H9 (cell line): ENCODE measurements around the gene ATP13A1. TPM values are rescaled to one million over a fixed set of nuclear protein-coding genes. Genes with fewer than 3 reads are reported as not detected.

Experiments used
- DNase-seq: peaks from one replicate; pipeline ENCODE4 v3.0.0-alpha.2; 2017
- H2AFZ ChIP-seq: one replicate; pipeline ENCODE4 v1.6.1; 2013; ENCODE audit warnings: mild to moderate bottlenecking, low read length, control low read depth, moderate library complexity
- H2AK5ac ChIP-seq: 2 replicates; pipeline ENCODE4 v1.6.1; 2013; ENCODE audit warnings: low read length, control low read depth, mixed read lengths; ENCODE audit not compliant: insufficient read length
- H2BK120ac ChIP-seq: one replicate; pipeline ENCODE4 v1.6.1; 2013; ENCODE audit warnings: low read depth, mild to moderate bottlenecking, low read length, control low read depth, inconsistent platforms; ENCODE audit not compliant: poor library complexity, severe bottlenecking
- H2BK12ac ChIP-seq: 2 replicates; pipeline ENCODE4 v1.6.1; 2013; ENCODE audit warnings: low read length, control low read depth, mixed read lengths, low read depth; ENCODE audit not compliant: insufficient read length
- H2BK15ac ChIP-seq: 2 replicates; pipeline ENCODE4 v1.6.1; 2013; ENCODE audit warnings: low read depth, low read length, control low read depth
- H2BK20ac ChIP-seq: one replicate; pipeline ENCODE4 v1.6.1; 2013; ENCODE audit warnings: low read depth, mild to moderate bottlenecking, low read length, control low read depth, inconsistent platforms; ENCODE audit not compliant: poor library complexity, severe bottlenecking
- H2BK5ac ChIP-seq: 2 replicates; pipeline ENCODE4 v1.6.1; 2013; ENCODE audit warnings: low read length, control low read depth, mixed read lengths; ENCODE audit not compliant: insufficient read length
- H3K14ac ChIP-seq: 2 replicates; pipeline ENCODE4 v1.6.1; 2013; ENCODE audit warnings: low read length, control low read depth; ENCODE audit not compliant: insufficient read depth
- H3K18ac ChIP-seq: 2 replicates; pipeline ENCODE4 v1.6.1; 2013; ENCODE audit warnings: low read depth, mild to moderate bottlenecking, mixed read lengths, low read length, control low read depth; ENCODE audit not compliant: insufficient read length
- H3K23ac ChIP-seq: 2 replicates; pipeline ENCODE4 v1.6.1; 2013; ENCODE audit warnings: low read length, control low read depth, mixed read lengths, low read depth; ENCODE audit not compliant: insufficient read length
- H3K23me2 ChIP-seq: 2 replicates; pipeline ENCODE4 v1.6.1; 2013; ENCODE audit warnings: low read depth, mild to moderate bottlenecking, mixed read lengths, low read length, control low read depth; ENCODE audit not compliant: insufficient read length, poor library complexity, severe bottlenecking
- H3K27ac ChIP-seq: 2 replicates; pipeline ENCODE4 v1.5.1; 2013; ENCODE audit warnings: low read length, control low read depth, mixed read lengths, low read depth; ENCODE audit not compliant: insufficient read length
- H3K27me3 ChIP-seq: 2 replicates; pipeline ENCODE4 v1.6.1; 2013; ENCODE audit warnings: low read length, control low read depth, inconsistent platforms; ENCODE audit not compliant: insufficient read depth
- H3K4ac ChIP-seq: 2 replicates; pipeline ENCODE4 v1.6.1; 2013; ENCODE audit warnings: low read depth, mild to moderate bottlenecking, control low read depth, inconsistent platforms, low read length, moderate library complexity
- H3K4me1 ChIP-seq: 2 replicates; pipeline ENCODE4 v1.6.1; 2013; ENCODE audit warnings: low read length, control low read depth, inconsistent platforms; ENCODE audit not compliant: insufficient read depth
- H3K4me2 ChIP-seq: 2 replicates; pipeline ENCODE4 v1.6.1; 2013; ENCODE audit warnings: low read length, control low read depth, mixed read lengths; ENCODE audit not compliant: insufficient read length, insufficient read depth
- H3K56ac ChIP-seq: 2 replicates; pipeline ENCODE4 v1.6.1; 2013; ENCODE audit warnings: low read depth, mild to moderate bottlenecking, mixed read lengths, low read length, control low read depth; ENCODE audit not compliant: insufficient read length
- H3K79me1 ChIP-seq: 2 replicates; pipeline ENCODE4 v1.6.1; 2013; ENCODE audit warnings: low read depth, mild to moderate bottlenecking, moderate library complexity, low read length, control low read depth, inconsistent platforms; ENCODE audit not compliant: insufficient read depth, poor library complexity, severe bottlenecking
- H3K79me2 ChIP-seq: 2 replicates; pipeline ENCODE4 v1.6.1; 2013; ENCODE audit warnings: low read length, control low read depth, inconsistent platforms; ENCODE audit not compliant: insufficient read depth
- H3K9ac ChIP-seq: 2 replicates; pipeline ENCODE4 v1.6.1; 2013; ENCODE audit warnings: low read length, control low read depth, mixed read lengths; ENCODE audit not compliant: insufficient read length; ENCODE audit errors: extremely low read depth
- H3K9me3 ChIP-seq: one replicate; pipeline ENCODE4 v1.6.1; 2013; ENCODE audit warnings: low read depth, low read length, inconsistent platforms; ENCODE audit not compliant: control insufficient read depth
- H3T11ph ChIP-seq: one replicate; pipeline ENCODE4 v1.6.1; 2013; ENCODE audit warnings: mild to moderate bottlenecking, low read length, control low read depth, inconsistent platforms
- H4K20me1 ChIP-seq: one replicate; pipeline ENCODE4 v1.6.1; 2013; ENCODE audit not compliant: control insufficient read depth, insufficient read length, insufficient read depth
- H4K5ac ChIP-seq: 2 replicates; pipeline ENCODE4 v1.6.1; 2013; ENCODE audit warnings: low read depth, mild to moderate bottlenecking, mixed read lengths, low read length, control low read depth; ENCODE audit not compliant: insufficient read length
- H4K8ac ChIP-seq: replicated peaks from 2 replicates; pipeline ENCODE4 v1.6.1; 2013; ENCODE audit warnings: low read length, control low read depth, mixed read lengths, low read depth; ENCODE audit not compliant: insufficient read length
- H4K91ac ChIP-seq: 2 replicates; pipeline ENCODE4 v1.6.1; 2013; ENCODE audit warnings: low read depth, mild to moderate bottlenecking, moderate library complexity, mixed read lengths, low read length, control low read depth; ENCODE audit not compliant: insufficient read length
- H3K27ac Mint-ChIP-seq, 3 experiments: 2 replicates in 2 of 3; 3 replicates in 1 of 3; pipeline ENCODE4 v1.8.0; 2020 to 2021; ENCODE audit warnings: mixed read lengths in 3 of 3, mild to moderate bottlenecking in 1 of 3, moderate library complexity in 1 of 3
- H3K27me3 Mint-ChIP-seq: 2 replicates; pipeline ENCODE4 v1.8.0; 2021; ENCODE audit warnings: low read depth, mild to moderate bottlenecking, moderate library complexity, mixed read lengths
- H3K36me3 Mint-ChIP-seq, 3 experiments: 2 replicates in 2 of 3; 3 replicates in 1 of 3; pipeline ENCODE4 v1.8.0; 2020 to 2021; ENCODE audit warnings: low read depth in 3 of 3, mixed read lengths in 3 of 3; ENCODE audit not compliant: insufficient read depth in 1 of 3
- H3K4me1 Mint-ChIP-seq, 2 experiments: 2 replicates each; pipeline ENCODE4 v1.8.0; 2020; ENCODE audit warnings: mixed read lengths in 2 of 2
- H3K4me3 Mint-ChIP-seq, 2 experiments: 2 replicates in 1 of 2; 3 replicates in 1 of 2; pipeline ENCODE4 v1.8.0; 2020 to 2021; ENCODE audit warnings: mild to moderate bottlenecking in 2 of 2, mixed read lengths in 2 of 2, moderate library complexity in 1 of 2
- H3K9me3 Mint-ChIP-seq, 2 experiments: 2 replicates in 1 of 2; 3 replicates in 1 of 2; pipeline ENCODE4 v1.8.0; 2020; ENCODE audit warnings: mild to moderate bottlenecking in 2 of 2, mixed read lengths in 2 of 2, moderate library complexity in 1 of 2
- CTCF ChIP-seq: fragments of 200-600 bp; sonication (generic); conservative IDR thresholded peaks from 3 replicates; pipeline ENCODE4 v1.8.0; 2021; ENCODE audit warnings: antibody characterized with exemption, mild to moderate bottlenecking
- whole genome bisulfite sequencing: extraction: QIAGEN DNeasy Blood & Tissue Kit; methylation state at CpG from one replicate; pipeline ENCODE4 v1.1.7; 2013; ENCODE audit warnings: missing lambda C conversion rate, low lambda C conversion rate, mixed read lengths; ENCODE audit not compliant: insufficient read length; ENCODE audit errors: extremely low coverage; 5-methylcytosine and 5-hydroxymethylcytosine counted together
- total RNA-seq: library from RNA; stranded (reverse); gene quantifications from 2 replicates; pipeline ENCODE4 v1.2.1, GENCODE V29; 2021

ATP13A1 gene
- total RNA-seq, 1 experiment from 2014 or later, result 67.8 TPM

- no peaks in the 10 kb centered on the region for H3K27me3 Mint-ChIP-seq
- H3T11ph ChIP-seq, result no peak overlapping the region
- no peak overlapping the region for H4K8ac ChIP-seq
- H3K79me2 ChIP-seq, result 0 out of 2 replicates have a peak, but pooled peaks cover 2% of the 10 kb centered on the region
- no peak overlapping the region for H2AK5ac ChIP-seq
- H3K18ac ChIP-seq, result no peak overlapping the region
- H2AFZ ChIP-seq, result no peak overlapping the region
- peaks cover 9% of the 10 kb centered on the region for H3K79me1 ChIP-seq
- H2BK12ac ChIP-seq, result no peak overlapping the region
- no peak overlapping the region for H4K91ac ChIP-seq
- no peak overlapping the region for H3K14ac ChIP-seq
- no peak overlapping the region for H3K9ac ChIP-seq
- no peak overlapping the region for H3K56ac ChIP-seq
- H3K4me2 ChIP-seq, result no peak overlapping the region
- no peak overlapping the region for H4K5ac ChIP-seq
- no peak overlapping the region for H3K23ac ChIP-seq
- no peak overlapping the region for H2BK15ac ChIP-seq
- WGBS, result no CpG with 5 or more reads among the region's 20 CpGs
- H3K4me1 Mint-ChIP-seq, result peaks cover 3% of the 10 kb centered on the region in 2 experiments; a peak in 2 of 4 replicates
- H3K27ac ChIP-seq, result no peak overlapping the region
- H3K27me3 ChIP-seq, result no peaks in the 10 kb centered on the region
- no peak overlapping the region for H2BK20ac ChIP-seq
- H3K9me3 Mint-ChIP-seq, result peaks cover 6 to 44% of the 10 kb centered on the region in 2 experiments; a peak in 3 of 5 replicates
- no peak for TF ChIP-seq CTCF
- H3K27ac Mint-ChIP-seq, result no peak overlapping the region
- DNase-seq, result no peak
- no peaks in the 10 kb centered on the region for H3K9me3 ChIP-seq
- no peak overlapping the region for H3K4ac ChIP-seq
- no peaks in the 10 kb centered on the region for H3K23me2 ChIP-seq
- peaks cover 83 to 84% (median 83%) of the 10 kb centered on the region in 3 experiments for H3K36me3 Mint-ChIP-seq
- no peak overlapping the region for H2BK5ac ChIP-seq
- H2BK120ac ChIP-seq, result no peak overlapping the region
- H3K4me3 Mint-ChIP-seq, result no peak overlapping the region
- no peaks in the 10 kb centered on the region for H3K4me1 ChIP-seq
- H4K20me1 ChIP-seq, result no peaks in the 10 kb centered on the region
Observed at GRCh38 chr19:19679176-19680073, 15.9 kb upstream of the ATP13A1 start.
